Skeletal muscle satellite cell (primary cell): Measurements from ENCODE around the gene MOGAT3. TPM values are rescaled to one million over a fixed set of nuclear protein-coding genes. Genes with fewer than 3 reads are reported as not detected.
A peak's percentile ranks its signal among the peaks of the same experiment; 100 is the strongest.

Experiments
- H3K27me3 ChIP-seq: 2 replicates; pipeline ENCODE4 v1.7.0; 2013; ENCODE audit warnings: low read length; ENCODE audit not compliant: control insufficient read depth, insufficient read depth
- H3K36me3 ChIP-seq: 2 replicates; pipeline ENCODE4 v1.7.0; 2013; ENCODE audit warnings: mild to moderate bottlenecking, control low read depth, low read length; ENCODE audit not compliant: insufficient read depth
- H3K4me1 ChIP-seq: 2 replicates; pipeline ENCODE4 v1.7.0; 2013; ENCODE audit warnings: low read length; ENCODE audit not compliant: control insufficient read depth, insufficient read depth
- H3K4me2 ChIP-seq: 2 replicates; pipeline ENCODE4 v1.7.0; 2013; ENCODE audit warnings: mild to moderate bottlenecking, low read length
- H3K4me3 ChIP-seq: 2 replicates; pipeline ENCODE4 v1.7.0; 2013; ENCODE audit warnings: low read length
- H3K9ac ChIP-seq: 2 replicates; pipeline ENCODE4 v1.7.0; 2013; ENCODE audit warnings: mild to moderate bottlenecking, low read depth, low read length, moderate library complexity
- H3K9me3 ChIP-seq: replicated peaks from 2 replicates; pipeline ENCODE4 v1.7.0; 2013; ENCODE audit warnings: mild to moderate bottlenecking, control low read depth, low read length
- total RNA-seq: library from RNA; depleted of rRNA; stranded (reverse); fragments of >200 nt; gene quantifications from 2 replicates; pipeline ENCODE4 v1.2.3, GENCODE V29; 2012; rRNA removed

The MOGAT3 gene, protein sequence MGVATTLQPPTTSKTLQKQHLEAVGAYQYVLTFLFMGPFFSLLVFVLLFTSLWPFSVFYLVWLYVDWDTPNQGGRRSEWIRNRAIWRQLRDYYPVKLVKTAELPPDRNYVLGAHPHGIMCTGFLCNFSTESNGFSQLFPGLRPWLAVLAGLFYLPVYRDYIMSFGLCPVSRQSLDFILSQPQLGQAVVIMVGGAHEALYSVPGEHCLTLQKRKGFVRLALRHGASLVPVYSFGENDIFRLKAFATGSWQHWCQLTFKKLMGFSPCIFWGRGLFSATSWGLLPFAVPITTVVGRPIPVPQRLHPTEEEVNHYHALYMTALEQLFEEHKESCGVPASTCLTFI
- total RNA-seq, result not detected in 2 replicates

DNA sequence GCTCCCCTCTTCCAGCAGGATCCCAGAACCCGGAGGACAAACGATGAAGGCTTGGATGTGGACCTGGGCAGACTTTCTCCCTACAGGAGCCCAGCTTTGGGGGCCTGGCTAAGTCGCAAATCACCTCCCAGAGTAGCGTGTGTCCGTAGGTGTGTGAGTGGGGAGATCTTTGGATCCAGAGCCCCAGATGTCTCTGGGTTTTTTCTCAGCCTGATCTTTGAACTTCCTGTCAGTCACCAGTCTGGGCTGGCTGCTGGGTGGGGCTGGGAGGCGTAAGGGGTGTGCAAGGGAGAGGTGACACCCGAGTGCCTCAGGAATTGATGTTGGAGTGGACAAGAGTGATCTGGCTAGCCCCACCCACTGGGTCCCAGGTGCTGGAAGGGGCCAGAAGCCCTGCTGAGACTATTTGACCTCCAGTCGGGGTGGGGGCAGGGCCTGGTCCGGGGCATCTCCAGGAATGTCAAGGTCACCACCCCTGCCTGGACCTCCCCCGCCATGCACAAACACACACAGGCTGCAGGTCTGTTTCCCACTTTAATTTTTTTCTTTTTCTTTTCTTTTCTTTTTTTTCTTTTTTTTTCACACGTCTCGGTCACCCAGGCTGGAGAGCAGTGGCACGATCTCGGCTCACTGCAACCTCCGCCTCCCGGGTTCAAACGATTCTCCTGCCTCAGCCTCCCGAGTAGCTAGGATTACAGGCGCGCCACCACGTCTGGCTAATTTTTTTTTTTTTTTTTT is at the start of gene MOGAT3:
Gene MOGAT3 (minus strand): TSS at position 175 of the 738 bp plus-strand sequence. CDS start 182 bp downstream, outside the sequence.
- peaks cover 3% of the 10 kb centered on the region for H3K36me3 ChIP-seq
- H3K9me3 ChIP-seq, result no peaks in the 10 kb centered on the region
- no peak within 1 kb of the TSS for H3K4me3 ChIP-seq
- peaks cover 33% of the 10 kb centered on the region for H3K27me3 ChIP-seq
- H3K4me1 ChIP-seq, result peaks cover 7% of the 10 kb centered on the region
- peak within 1 kb of the TSS; percentile 63 for H3K4me2 ChIP-seq
- H3K9ac ChIP-seq, result no peak within 1 kb of the TSS

DNA sequence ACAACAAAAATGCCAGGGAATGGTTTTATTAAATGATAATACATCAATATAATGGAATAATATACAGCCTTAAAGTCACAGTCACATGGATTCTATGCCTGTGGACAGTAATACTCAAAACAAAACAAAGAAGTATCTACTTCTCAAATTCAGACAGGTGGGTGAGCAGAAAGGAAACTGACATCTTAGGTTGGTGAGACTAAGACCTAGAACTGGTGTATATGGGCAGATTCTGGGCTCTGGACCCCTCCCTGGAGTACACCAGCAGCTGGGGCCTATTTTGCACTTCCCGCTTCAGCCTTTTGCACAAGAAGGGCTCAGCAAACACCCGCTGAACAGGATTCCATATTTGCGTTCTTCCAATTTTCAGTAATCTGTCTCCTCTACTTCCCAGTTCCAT is 49.5 kb upstream of the MOGAT3 start:
- Histone ChIP-seq H3K4me3 (no peak overlapping the region), H3K36me3 (peaks cover 13% of the 10 kb centered on the region), H3K4me2 (peak overlapping the region; percentile 20), H3K27me3 (peaks cover 9% of the 10 kb centered on the region), H3K4me1 (peaks cover 13% of the 10 kb centered on the region), H3K9ac (no peak overlapping the region), H3K9me3 (no peaks in the 10 kb centered on the region)

DNA sequence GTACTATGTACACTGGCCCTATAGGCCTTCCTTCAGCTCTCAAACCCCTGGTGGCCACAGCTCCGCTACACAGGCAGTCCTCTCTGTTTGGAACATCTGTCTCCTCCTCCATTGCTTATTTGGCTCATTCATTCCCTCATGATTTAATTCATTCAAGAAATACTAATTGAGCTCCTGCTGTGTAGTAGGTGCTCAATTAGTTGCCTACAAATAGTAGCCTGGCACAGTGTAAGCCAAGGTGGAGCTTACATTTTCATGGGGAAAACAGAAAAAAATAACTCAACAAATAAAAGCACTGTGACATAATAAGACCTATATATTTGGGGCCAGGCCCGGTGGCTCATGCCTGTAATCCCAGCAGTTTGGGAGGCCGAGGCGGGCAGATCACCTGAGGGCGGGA is 47.4 kb upstream of the MOGAT3 start:
- Histone ChIP-seq H3K4me1 (peaks cover 25% of the 10 kb centered on the region), H3K4me3 (no peak overlapping the region), H3K9me3 (no peaks in the 10 kb centered on the region), H3K9ac (no peak overlapping the region), H3K4me2 (no peak overlapping the region), H3K36me3 (peaks cover 13% of the 10 kb centered on the region), H3K27me3 (no peaks in the 10 kb centered on the region)

DNA sequence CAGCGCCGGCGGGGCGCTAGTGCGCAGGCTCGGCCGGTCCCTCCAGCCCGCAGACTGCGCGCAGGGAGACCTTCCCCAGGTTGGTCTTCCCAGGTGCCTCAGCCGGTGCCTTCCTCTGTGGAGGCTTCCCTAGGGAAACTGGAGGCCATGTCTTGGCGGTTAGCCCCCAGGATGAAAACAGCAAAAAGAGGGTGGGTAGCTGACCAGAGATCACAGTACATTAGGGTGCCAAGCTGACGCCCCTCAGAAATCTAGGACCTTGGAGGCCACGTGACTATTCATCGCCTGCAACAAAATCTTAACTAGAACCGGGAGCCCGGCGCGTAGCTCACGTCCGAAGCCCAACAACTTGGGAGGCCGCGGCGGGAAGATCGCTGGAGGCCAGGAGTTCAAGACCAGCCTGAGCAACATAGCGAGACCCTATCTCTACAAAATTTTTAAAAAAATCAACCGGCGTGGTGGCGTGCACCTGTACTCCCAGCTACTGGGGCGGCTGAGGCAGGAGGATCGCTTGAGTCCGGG is 44.4 kb upstream of the MOGAT3 start:
- H3K36me3 ChIP-seq, result peaks cover 14% of the 10 kb centered on the region
- H3K4me3 ChIP-seq, result peak overlapping the region; percentile 96
- H3K4me1 ChIP-seq, result peaks cover 17% of the 10 kb centered on the region
- H3K4me2 ChIP-seq, result peak overlapping the region; percentile 98
- H3K9ac ChIP-seq, result peak overlapping the region; percentile 94
- H3K9me3 ChIP-seq, result no peaks in the 10 kb centered on the region
- H3K27me3 ChIP-seq, result no peaks in the 10 kb centered on the region

DNA sequence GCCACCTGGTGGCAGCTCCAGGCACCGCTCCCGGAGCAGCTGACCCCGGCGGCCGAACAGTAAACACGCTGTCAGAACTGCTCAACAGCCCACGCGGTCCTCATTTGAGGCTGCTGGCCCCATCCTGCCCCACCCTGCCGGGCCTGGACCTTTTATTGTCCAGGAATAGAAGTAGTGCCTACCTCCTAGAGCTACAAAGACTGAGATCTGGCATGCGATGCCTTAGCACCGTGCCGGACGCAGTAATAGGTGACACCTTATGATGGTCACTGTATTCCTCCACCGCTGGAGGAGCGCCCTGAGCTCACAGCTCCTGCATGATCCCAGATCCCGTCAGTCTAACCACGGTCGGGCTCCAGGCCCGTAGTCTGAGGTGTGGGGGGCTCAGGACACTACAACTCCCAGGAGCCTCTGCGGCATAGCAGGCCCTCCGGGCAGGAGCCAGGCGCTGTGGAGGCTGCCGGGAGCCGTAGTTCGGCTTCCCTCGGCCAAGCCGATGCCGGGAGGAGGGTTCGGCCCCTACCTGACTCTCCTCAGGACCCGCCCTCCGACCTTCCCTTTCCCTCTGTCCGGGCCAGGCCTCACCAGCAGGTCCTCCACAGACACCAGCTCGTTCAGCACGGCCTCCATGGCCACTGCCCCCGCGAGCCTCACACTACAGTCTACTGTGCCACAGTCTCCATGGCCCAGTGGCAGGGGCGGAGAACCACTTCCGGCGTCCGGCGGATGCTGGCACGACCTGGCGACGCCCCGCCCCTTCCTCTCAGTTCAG is 43.7 kb upstream of the MOGAT3 start, which contains the start of gene FIS1:
Gene FIS1 (minus strand): TSS at position 707 of the 772 bp plus-strand sequence. CDS start 77 bp downstream, at position 630.
- Histone ChIP-seq H3K4me3 (peak within 1 kb of the TSS; percentile 96), H3K36me3 (peaks cover 14% of the 10 kb centered on the region), H3K9ac (peak within 1 kb of the TSS; percentile 94), H3K27me3 (no peaks in the 10 kb centered on the region), H3K4me2 (peak within 1 kb of the TSS; percentile 98), H3K4me1 (peaks cover 17% of the 10 kb centered on the region), H3K9me3 (no peaks in the 10 kb centered on the region)

DNA sequence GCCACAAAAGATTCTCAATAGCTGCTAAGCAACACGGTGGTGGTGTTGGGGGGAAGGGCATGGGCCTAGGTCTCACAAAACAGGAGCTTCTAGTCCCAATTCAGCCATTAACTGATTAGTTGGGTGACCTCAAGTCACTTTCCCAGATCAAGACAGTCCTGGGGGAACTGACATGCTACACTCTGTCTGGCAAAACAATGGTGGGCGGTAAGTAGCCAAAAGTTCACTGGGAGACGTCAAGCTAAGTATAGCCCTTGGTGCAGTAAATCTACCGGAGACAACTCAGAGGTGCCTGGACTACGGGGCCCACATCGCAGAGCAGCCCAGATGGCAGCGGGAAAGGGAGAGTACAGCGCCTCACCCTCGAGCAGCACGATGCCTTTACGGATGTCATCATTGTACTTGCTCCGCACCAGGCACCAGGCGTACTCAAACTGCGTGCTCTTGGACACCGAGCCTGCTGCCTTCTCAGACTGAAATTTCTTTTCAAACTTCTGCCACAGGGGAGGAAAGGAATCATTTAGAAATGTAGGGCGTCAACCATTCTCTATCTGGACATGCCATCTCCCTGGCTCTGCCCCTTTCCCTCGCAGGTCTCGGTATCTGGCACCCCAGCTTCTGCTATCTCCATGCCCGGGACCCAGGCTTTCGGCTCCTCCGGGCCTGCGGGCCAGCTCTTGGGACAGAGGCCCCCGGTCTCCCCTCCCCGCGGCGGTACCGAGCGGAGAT is 43.0 kb upstream of the MOGAT3 start:
- Histone ChIP-seq H3K9ac (peak overlapping the region; percentile 94), H3K4me3 (peak overlapping the region; percentile 96), H3K36me3 (peaks cover 13% of the 10 kb centered on the region), H3K9me3 (no peaks in the 10 kb centered on the region), H3K4me2 (peak overlapping the region; percentile 98), H3K27me3 (no peaks in the 10 kb centered on the region), H3K4me1 (peaks cover 18% of the 10 kb centered on the region)

DNA sequence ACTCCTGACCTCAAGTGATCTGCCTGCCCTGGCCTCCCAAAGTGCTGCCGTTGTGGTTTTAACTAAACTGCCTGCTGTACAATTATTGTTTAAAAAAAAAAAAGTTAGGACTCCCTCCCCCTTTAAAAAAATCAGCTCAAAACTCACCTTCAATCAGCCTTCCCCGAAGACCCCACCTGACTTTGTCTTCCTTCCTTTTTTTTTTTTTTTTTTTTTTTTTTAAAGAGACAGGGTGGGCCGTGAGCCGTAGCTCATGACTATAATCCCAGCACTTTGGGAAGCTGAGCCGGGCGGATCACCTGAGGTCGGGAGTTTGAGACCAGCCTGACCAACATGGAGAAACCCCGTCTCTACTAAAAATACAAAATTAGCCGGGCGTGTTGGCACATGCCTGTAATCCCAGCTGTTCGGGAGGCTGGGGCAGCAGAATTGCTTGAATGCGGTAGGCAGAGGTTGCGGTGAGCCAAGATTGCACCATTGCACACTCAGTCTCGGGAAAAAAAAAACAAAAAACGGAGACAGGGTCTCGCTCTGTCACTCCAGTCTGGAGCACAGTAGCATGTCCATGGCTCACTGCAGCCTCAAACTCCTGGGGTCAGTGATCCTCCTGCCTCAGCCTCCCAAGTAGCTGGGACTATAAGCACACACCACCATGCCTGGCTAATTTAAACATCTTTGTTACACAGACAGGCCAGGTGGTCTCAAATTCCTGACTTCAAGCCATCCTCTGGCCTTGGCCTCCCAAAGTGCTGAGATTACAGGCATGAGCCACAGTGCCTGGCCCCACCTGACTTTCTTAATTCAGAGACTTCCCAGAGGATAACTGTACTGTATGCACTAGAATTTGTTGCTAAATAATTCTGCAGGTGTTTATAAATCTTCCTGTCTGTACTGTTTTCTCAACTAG is 40.9 kb upstream of the MOGAT3 start:
- Histone ChIP-seq H3K27me3 (no peaks in the 10 kb centered on the region), H3K4me1 (peaks cover 35% of the 10 kb centered on the region), H3K36me3 (peaks cover 18% of the 10 kb centered on the region), H3K9ac (no peak overlapping the region), H3K4me3 (no peak overlapping the region), H3K4me2 (no peak overlapping the region), H3K9me3 (no peaks in the 10 kb centered on the region)

DNA sequence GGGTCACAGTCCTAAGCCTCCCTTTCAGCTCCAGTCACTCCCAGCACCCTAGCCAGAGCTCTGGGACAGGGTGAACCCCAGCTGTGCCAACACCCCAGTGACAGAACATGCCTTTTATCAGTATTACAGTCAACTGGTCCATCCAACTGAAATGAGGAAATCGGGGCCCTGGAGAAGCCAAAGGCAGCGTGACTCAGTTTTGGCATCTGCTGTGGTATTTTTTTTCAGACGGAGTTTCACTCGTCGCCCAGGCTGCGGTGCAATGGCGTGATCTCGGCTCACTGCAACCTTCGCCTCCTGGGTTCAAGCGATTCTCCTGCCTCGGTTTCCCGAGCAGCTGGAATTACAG is 40.2 kb upstream of the MOGAT3 start:
- Histone ChIP-seq H3K9me3 (no peaks in the 10 kb centered on the region), H3K36me3 (peaks cover 23% of the 10 kb centered on the region), H3K27me3 (no peaks in the 10 kb centered on the region), H3K4me2 (no peak overlapping the region), H3K4me1 (peaks cover 35% of the 10 kb centered on the region), H3K4me3 (no peak overlapping the region), H3K9ac (no peak overlapping the region)

DNA sequence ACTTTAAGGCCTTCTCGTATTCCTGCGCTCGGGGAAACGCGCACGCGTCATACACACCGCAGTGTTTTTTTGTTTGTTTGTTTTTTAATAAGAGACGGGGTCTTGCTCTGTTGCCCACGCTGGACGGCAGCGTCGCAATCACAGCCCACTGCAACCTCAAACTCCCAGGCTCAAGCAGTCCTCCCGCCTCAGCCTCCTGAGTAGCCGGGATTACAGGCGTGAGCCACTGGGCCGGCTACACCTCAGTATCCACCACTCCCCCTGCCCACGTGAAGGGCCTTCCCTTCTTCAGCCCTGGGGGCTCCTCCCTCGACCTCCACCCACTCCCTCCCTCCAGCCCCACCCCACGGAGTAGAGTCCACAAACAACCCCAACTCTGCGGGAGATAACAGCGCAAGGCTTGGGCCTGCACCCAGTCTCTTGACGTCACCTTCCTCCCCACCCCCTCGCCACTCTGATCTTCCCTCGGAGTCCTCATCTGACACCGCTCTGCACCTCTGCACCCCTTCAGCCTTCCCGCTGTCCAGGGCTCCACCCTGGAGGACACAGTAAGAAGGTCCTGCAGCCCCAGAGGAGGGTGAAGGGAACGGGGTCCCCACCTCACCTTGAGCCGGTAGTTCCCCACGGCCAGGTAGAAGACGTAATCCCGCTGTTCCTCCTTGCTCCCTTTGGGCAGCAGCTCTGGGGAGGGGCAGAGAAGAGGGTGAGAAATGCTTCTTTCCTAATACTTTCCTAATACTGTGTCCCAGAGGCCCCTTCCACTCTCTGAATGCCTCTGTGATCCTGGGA is 39.6 kb upstream of the MOGAT3 start:
- Histone ChIP-seq H3K9me3 (no peaks in the 10 kb centered on the region), H3K4me2 (no peak overlapping the region), H3K4me3 (no peak overlapping the region), H3K27me3 (no peaks in the 10 kb centered on the region), H3K36me3 (peaks cover 23% of the 10 kb centered on the region), H3K9ac (no peak overlapping the region), H3K4me1 (peaks cover 34% of the 10 kb centered on the region)

DNA sequence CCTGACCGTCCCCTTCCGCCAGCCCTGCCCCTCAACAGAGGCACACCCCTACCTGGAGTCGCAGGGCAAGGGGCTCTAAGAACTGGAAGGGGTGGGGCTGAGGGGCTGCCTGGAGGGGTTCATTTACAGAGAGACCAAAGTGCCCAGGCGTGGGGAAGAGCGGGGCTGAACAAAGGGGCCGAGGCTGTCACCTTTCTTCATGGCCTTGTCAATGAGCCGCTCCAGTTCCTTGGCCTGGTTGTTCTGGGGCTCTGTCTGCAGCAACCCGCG is 39.0 kb upstream of the MOGAT3 start:
- peaks cover 26% of the 10 kb centered on the region for H3K36me3 ChIP-seq
- H3K27me3 ChIP-seq, result no peaks in the 10 kb centered on the region
- H3K4me1 ChIP-seq, result peaks cover 30% of the 10 kb centered on the region
- H3K9me3 ChIP-seq, result no peaks in the 10 kb centered on the region
- no peak overlapping the region for H3K4me3 ChIP-seq
- H3K4me2 ChIP-seq, result no peak overlapping the region
- no peak overlapping the region for H3K9ac ChIP-seq
